CD1c-positive myeloid dendritic cell (primary cell): ENCODE results near the gene MAP3K5.

ENCODE experiments used
- DNase-seq: peaks from one replicate; pipeline ENCODE4 v3.0.0-alpha.2; 2016; ENCODE audit errors: extremely low spot score

The MAP3K5 gene

DNA sequence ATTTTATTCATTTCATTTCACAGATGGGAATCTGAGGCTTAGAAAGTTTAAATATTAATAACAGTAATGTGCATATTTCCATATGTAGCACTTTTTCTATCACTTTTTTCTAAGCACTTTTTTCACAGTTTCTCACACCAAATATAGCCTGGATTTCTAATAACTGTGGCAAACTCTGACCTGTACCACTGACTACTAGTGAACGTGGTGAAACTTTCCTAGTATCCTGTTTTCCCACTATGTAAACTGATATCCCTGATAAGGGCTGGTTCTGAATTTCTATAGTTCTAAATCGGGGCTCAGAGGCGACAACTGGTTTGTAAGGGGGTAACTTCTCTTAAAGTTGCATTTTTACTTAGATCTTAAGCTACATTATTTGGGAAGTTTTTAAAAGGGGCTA lies 274.7 kb downstream of the MAP3K5 start:
- DNase-seq, result no peak

- DNase-seq, result no peak
Observed at GRCh38 chr6:136517002-136517401, 275.3 kb downstream of the MAP3K5 start.

- no peak for DNase-seq
Observed at GRCh38 chr6:136514591-136514990, 277.7 kb downstream of the MAP3K5 start.

GRCh38 chr6:136511926-136512325 lies 280.4 kb downstream of the MAP3K5 start:
- no peak for DNase-seq

DNA sequence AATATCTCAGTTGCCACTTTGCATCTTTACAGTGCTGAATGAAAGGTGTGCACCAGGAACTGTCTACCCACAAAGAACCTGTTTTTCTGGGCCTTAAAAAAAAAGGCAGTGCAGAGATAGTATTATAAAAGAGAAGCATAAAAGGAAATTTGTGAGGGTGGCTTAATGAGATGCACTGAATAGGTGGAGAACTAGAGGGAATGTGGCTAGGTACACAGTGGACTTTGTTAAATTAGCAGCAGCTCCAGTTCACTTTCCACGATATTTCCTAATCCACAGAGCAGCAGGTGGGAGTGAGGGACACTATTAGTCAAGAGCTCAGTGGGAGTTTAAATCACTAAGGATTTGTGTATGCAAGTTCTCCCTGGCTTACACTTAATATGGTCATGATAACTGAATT lies 280.9 kb downstream of the MAP3K5 start:
- no peak for DNase-seq

- no peak for DNase-seq
Observed at GRCh38 chr6:136510782-136511181, 281.5 kb downstream of the MAP3K5 start.

GRCh38 chr6:136510299-136510698 lies 282.0 kb downstream of the MAP3K5 start:
- no peak for DNase-seq

DNA sequence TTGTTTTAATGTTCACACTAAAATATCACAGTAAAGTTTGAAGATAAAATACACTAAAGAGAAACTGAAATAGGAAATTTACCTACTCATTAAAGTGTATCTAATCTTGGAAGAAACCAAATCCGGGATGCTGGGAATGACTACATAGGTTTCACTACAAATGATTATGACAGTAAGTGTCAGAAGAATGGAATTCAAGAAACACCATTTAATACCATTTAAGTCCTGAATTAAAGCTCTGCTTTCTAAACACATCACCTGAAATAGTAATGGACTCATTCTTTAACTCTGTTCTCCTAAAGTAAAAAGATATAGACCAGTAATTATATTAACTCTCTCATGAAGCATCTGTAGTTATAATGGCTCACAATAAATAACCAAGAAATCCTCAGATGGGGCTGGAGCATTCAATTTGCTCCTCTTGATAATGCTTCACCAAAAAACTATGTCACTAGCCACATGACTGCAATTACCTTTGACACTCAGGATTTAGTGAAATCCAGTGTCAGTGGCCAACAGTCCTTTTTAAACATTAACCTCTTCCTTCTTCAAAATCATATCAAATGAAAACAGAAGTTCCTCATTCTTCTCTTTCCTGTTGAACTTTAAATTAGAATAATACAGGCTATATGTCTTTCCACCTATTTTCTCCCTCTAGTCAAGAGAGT lies 283.4 kb downstream of the MAP3K5 start:
- DNase-seq, result no peak
